NOMO-1 treated with DMSO at 0.1 percent for 48 hours (cell line): ENCODE measurements around the gene KRT35.

Source experiments
- DNase-seq: peaks from one replicate; lab custom pipeline; 2025; ENCODE audit not compliant: unreplicated experiment; lab: John Stamatoyannopoulos, UW

KRT35 gene

GRCh38 chr17:41512546-41513167 lies 31.7 kb upstream of the KRT35 start:
- DNase-seq: peak; percentile 24

GRCh38 chr17:41511716-41512115 lies 30.8 kb upstream of the KRT35 start:
- DNase-seq: no peak

- DNase-seq: no peak
Measured at GRCh38 chr17:41511116-41511515, 30.2 kb upstream of the KRT35 start.

GRCh38 chr17:41510251-41511065 lies 29.5 kb upstream of the KRT35 start:
- no peak for DNase-seq

GRCh38 chr17:41507315-41507880 lies 26.4 kb upstream of the KRT35 start:
- no peak for DNase-seq

- peak; percentile 75 for DNase-seq
Measured at GRCh38 chr17:41505809-41506767, 25.1 kb upstream of the KRT35 start.

- DNase-seq: no peak
Measured at GRCh38 chr17:41505007-41505808, 24.3 kb upstream of the KRT35 start, which contains the start of gene KRT13. KRT13 (minus strand) TSS chr17:41505612; CDS start chr17:41505550, 62 bp downstream.

- DNase-seq: no peak
Measured at GRCh38 chr17:41504246-41504977, 23.5 kb upstream of the KRT35 start.

- DNase-seq: no peak
Measured at GRCh38 chr17:41503202-41503601, 22.3 kb upstream of the KRT35 start.

GRCh38 chr17:41500131-41500911 lies 19.4 kb upstream of the KRT35 start:
- DNase-seq: peak; percentile 28

- DNase-seq: no peak
Measured at GRCh38 chr17:41499714-41500113, 18.8 kb upstream of the KRT35 start.

- peak; percentile 94 for DNase-seq
Measured at GRCh38 chr17:41498276-41498675, 17.3 kb upstream of the KRT35 start.

- DNase-seq: peak; percentile 94
Measured at GRCh38 chr17:41496803-41497484, 16.0 kb upstream of the KRT35 start.

GRCh38 chr17:41494524-41494923 lies 13.6 kb upstream of the KRT35 start:
- no peak for DNase-seq

GRCh38 chr17:41492771-41493170 lies 11.8 kb upstream of the KRT35 start:
- DNase-seq: peak; percentile 26

GRCh38 chr17:41492351-41492750 lies 11.4 kb upstream of the KRT35 start:
- DNase-seq: peak; percentile 55

GRCh38 chr17:41491476-41491875 lies 10.5 kb upstream of the KRT35 start:
- no peak for DNase-seq
